NCI-H1930 (cell line): ENCODE results near the gene FBN1.

Source experiments
- DNase-seq, 2 experiments: peaks; one replicate each; lab custom pipeline; 2025; lab: John Stamatoyannopoulos, UW

The FBN1 gene

DNA sequence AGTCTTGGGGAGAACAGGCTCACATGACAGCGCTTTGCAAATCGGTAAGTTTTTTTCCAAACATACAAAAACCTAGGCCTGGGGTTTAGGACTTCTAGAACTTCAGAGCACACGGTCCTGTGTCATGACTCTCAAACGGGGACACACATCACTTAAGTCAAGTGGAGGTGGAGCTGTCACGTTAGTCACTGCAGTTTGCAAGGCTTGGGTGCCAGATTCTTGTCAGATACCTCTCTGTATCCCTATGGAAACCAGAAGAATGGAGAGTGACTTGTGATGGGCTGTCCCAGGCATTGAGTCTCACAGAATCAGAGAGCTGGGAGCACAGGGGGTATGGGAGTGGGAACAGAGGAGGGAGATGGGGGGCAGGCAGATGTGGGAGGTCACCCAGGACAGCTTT is 249.5 kb downstream of the FBN1 start:
- no peak for DNase-seq

DNA sequence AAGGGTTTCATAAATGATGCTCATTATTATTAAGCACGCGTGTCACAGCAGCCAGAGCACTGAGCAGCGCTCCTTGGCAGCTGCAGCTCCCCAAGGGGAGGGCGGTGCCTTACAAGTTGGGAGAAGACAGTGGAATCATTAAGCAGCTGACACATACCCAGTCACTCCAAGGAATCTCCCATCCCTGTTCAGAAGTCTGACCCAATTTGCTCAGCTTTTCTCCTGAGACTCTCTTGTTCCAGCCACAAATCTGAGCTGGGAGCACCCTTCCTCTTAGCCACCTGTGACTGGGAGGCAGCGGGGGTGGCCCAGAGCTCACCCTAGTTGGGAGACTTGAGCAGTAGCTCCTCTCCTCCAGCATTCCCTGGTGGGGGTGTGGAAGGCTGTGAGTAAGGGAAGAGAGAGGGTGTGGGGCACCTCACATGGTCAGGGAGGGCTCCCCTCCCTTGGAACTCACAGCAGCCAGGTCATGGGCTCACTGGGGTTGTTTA is 249.9 kb downstream of the FBN1 start:
- DNase-seq: no peak

DNA sequence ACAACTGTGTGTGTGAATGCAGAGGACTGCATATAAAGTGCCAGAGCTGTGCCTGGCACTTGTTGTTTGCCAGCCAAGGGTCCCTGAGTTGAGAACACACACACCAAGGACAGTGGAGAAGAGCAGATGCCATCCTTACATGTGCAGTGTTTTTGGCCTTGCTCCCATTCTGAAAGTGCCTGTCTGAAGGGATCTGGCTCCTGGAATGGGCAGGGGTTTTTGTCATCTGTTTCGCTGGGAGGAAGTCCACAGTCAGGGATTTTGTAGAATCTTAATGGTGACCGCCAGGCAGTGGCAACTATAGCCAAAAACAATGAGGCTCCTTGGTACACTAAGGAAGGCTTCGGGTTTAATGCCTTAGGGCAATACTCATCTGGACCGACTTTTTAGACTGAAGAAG is 250.5 kb downstream of the FBN1 start:
- no peak for DNase-seq

DNA sequence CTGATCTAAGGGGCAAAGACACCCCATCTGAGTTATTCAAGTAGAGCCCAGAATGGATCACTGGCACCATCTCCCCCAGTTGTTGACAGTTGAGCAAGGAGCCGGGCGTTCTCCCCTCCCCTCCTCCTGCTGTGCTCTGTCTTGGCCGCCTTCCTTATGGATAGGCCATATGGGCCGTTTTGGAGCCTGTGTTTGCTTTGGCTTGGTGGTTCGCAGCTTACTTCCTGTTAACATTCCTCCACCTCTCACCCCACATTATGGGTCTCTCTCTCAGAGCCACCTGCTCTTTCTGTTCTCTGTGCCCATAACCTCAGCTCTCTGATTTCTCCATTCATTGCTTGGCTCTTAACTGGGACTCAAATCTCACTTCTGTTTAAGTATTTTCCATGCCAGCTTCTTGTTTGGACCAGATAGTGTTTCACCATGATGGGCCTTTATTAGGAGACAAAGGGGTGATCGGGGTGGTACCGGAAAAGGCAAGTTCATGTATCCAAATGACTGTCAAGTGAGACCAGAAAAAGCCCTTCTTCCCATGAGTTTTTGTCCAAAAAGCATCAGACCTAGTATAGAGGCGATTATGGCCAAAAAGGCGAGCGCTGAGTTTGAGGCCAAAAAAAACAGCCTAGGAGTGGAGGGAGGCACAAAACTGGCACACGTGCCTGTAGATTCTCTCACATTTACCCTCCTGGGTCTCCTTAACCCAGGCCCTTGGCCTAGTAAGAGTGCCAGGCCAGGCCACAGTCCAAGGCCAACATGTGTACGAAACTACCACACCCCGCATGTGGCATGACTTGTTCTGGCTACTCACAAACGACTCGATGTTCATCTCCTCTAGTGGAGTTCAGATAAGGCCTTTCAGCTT is 251.6 kb downstream of the FBN1 start:
- no peak for DNase-seq

DNA sequence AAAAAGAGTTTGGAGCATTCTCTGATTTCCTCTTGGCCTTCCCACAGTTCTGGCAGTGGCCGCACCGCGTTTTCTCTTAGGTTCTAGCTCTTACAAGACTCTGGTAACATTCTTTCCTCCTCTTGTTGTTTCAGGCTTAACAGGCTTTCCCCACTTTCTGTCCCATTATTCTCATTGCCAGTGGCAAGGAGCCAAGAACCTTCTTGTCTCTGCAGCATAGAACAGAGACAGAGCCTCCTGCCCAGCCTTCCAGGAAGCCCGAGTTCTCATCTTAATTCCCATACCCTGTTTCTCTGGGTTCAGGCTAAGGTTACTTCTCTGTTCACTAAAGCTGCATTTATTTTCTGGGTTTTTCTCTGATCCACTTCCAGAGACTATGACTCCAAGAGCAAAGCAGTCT is 253.2 kb downstream of the FBN1 start:
- DNase-seq: no peak

DNA sequence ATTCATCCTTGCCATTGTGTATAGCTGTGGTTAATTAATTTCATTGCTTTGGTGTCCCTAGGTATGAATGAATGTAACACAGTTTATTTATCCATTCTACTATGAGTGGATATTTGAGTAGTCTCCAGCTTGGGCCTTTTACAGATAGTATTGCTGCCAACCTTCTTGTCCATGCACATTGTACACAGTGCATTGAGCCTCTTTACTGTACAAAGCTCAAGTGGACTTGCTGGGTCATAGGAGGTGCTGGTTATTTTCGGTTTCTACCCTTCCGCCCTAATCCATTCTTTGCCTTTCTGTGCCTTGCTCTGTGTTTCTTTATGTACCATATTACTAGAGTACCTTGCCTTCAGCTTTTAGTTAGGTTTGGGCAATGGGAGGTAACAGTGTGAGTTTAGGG is 253.6 kb downstream of the FBN1 start:
- DNase-seq: no peak

DNA sequence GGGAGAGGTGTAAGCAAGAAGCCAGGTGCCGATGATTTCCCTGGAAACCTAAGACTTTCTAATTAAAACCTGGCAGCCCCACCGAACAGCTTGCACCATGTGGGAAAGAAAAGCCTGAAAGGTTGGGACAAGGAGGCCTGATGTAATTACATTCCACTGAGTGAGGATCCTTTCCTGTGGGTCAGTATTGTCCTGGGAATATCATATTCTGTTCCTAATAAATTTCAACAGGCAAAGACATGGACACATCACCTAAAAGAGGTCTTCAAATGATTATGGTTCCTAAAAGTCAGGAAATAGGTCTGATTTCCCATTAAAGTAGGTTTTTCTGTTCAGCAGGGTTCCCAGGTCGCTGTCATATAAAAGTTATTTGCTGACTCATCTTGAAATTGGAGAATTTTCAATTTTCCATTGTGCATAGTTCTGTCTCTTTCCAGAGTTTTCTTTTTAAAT is 255.8 kb downstream of the FBN1 start:
- no peak for DNase-seq

DNA sequence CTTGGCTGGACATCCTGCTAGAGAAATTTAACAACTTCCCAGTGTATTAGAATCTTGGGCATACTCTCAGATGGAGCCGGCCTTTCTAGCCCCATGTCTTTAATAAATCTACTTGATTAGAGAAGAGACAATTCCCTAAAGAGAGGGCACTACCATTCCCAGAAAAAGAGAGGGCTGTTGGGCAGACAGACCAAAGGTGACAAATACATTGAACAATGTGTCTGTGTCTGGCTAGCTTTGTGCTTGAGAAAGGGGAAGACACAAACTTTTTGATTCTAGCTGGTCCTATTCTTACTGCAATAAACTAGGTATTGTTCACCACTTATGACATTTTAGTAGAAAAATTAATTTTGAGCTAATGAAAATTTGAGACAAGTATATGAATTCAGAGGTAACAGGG is 256.6 kb downstream of the FBN1 start:
- no peak for DNase-seq

DNA sequence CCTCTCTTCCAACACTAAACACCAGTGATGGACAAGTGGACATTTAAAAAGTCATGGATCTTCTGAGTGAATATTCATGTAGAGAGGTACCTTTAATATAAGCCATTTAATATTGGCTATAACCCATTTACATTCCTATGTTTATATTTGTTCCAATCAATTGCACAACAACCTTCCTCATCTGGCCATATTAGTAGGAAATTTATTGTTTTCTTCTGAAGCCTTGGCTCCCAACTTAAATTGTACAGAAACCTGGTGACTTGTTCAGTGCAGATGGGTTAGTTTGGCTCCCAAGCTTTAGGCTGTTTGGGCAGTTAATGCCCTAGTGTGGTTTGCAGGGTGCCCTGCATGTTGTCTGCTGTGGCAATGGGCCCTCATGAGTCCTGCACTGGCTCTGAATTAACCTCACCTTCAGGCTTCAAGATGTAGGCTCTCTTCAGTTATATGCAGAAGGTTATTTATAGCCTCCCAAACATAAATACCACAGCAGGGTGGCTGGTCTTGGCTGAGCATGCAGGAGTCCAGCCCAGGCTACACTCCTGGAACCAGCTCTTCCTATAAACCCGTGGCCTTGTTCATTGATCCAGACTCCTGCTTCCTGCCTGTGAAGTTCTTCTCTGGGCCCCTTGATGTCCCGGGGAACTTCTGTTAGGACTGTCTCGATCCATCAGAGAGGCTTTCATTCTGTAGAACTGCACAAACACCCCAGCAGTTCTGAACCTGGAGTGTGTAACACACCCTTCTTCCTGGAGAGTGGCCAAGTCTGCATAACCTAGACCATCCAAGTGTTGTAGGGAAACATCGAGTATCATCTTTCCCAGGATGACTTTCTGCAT is 257.3 kb downstream of the FBN1 start:
- DNase-seq: no peak

DNA sequence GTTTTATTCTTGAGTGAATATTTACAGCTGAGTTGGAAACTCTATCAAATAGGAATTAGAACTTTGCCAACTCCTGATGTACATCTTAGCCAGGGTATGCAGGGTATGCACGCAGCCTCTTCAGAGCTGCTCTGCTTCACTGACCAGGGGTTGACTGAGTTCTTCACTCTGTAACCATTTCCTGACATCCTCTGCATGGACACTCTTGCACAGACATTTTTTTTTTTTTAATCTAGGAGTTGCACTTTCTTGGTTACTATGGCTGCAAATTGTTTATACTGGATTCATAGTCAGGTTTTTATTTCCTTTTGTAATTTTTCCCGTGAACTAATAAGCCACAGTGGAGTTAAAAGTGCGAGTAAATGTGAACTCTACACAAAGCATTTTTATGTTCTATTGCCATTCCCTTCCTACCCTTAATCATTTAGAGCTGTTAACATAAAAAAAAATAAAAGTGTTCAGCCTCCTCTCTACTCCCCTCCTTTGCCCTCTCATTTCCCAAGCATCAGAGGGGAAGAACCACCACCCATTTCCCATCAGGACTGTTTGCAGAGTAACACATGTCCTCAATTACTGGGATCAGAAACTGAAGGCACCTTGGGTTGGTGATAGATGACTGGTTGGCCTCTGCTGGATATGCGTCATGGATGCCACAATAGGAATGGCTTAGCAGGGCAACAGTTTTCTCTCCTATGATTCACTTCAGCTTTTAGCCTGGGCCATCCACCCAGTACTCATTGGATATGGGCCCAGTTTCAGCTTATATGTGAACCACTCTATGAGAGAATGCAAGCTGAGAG is 260.3 kb downstream of the FBN1 start:
- DNase-seq: no peak

DNA sequence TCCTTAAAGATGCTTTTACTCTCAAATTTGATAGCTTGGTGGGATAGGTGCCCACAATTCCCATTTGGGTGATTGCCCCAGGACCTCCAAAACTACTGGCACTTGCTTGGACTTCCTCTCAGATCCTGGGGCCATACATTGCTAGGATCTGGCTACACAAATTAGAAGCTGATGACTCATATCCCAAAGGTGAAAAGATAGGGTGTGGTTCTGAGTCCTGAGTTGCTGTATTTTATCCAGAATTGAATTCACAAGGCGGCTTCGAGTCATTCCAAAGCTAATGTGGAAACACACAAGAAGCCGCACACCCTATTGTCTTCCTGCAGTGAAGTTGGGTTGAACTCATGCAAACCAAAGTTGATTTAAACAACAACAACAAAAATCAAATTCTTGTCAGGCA is 260.9 kb downstream of the FBN1 start:
- no peak for DNase-seq

DNA sequence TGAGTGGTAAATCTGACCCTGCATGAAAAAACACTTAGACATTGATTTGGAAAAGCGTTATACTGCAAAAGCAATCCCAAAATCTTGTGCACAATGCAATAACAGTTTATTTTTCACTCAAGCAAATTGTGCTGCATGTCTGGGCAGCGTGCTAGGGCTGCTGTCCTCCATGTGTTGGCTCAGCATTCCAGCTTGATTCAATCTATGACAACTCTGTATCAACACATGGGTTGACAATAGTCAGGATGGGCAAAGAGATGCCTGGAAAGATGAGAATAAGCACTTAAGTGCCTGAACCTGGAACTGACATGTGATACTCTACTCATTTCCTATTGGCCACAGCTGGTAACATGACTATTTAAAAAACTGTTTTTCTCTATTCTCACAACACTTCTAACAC is 262.5 kb downstream of the FBN1 start:
- no peak for DNase-seq

DNA sequence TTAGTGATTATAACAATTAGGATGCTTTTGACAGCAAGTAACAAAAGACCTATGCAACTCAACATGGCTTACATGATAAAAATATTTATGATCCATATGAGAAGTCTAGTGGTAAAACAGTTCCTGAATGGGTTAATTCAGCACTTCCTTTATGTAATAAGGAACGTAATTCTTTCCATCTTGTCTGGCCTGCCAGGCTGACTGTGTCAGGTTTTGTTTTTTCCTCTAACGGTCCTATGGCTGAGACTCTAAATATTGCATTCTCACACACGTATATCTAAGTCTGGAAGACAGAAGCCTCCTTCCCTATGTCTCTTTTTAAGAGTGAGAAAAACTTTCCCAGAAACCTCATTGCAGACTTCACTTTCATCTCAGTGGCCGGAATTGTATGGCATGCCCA is 263.6 kb downstream of the FBN1 start:
- DNase-seq: no peak

DNA sequence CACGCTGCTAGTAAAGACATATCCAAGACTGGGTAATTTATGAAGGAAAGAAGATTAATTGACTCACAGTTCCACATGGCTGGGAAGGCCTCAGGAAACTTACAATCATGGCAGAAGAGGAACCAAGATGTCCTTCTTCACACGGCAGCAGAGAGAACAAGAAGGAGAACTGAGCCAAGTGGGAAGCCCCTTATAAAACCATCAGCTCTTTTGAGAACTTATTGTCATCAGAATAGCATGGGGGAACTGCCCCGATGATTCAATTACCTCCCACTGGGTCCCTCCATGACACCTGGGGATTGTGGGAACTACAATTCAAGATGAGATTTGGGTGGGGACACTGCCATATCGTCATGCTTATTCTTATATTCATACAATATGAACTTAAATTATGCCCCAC is 265.3 kb downstream of the FBN1 start:
- DNase-seq: no peak

DNA sequence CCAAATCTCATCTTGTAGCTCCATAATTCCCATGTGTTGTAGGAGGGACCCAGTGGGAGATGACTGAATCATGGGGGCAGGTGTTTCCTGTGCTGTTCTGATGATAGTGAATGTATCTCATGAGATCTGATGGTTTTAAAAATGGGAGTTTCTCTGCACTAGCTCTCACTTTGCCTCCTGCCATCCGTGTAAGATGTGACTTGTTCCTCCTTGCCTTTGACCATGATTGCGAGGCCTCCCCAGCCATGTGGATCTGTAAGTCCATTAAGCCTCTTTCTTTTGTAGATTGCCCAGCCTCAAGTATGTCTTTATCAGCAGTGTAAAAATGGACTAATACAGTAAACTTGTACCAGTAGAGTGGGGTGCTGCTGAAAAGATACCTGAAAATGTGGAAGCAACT is 269.7 kb downstream of the FBN1 start:
- no peak for DNase-seq

DNA sequence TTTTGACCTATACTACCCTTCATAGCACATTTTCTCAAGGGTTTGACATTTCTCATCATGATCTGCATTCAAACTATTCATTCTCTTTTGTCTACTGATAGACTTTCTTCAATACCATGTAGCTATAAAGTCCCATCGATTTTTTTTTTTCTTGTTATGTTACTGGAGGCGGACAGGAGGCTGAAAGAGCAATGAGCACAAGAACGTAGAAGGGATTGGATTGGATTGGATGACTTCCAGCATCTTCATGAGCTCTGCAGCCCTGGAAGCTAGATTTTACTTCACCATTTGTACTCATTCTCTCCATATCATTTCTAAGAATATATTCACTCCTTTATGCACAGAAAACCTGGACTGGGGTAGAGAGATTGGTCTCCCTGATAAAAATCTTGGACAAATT is 271.0 kb downstream of the FBN1 start:
- DNase-seq: no peak

DNA sequence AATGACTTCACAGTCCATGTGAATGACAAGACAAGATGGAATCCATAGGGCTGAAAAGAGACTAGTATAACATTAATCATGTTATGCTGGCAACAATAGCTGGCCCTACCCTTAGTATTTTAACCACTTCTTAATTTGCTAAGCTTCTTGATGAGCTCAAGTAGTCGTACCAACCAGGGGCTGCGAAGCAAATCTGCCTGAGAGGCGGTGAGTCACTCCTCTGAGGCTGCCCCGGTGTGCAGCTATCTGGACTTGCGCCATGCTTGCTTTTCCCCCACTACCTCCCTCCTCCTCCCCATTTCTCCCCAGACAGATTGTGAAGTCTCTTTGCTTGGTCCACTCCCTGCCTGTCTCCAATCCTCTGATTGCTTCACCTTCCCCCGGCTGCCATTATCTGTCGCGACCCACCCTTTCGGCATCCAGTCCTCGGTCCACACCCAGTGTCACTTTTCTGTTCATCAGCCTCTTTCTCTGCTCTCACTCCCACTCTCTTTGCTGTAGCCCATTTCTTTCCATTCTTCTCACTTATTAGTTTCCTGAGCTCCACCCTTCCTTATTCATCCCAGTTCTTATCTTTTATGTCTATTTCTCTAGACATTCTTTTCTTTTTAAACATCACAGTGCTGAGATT is 271.6 kb downstream of the FBN1 start:
- DNase-seq: no peak

DNA sequence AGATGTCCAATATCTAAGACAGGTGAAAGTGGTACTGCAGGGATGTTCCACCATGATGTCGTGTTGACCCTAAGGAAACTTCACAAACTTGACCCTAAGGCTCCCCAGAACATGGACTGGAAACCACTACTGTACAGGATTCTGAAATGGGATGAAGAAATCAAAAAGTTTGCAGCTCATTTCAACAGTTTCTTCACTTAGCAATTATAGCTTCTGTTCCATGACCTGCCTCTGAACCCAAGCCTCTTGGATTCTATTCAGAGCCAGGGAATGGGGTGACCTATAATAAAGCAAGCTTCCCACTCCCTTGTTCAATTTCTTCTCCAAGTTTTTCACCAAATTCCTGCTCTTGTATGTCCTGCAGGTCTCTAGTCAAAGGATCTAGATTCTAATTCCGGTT is 273.5 kb downstream of the FBN1 start:
- DNase-seq: no peak

DNA sequence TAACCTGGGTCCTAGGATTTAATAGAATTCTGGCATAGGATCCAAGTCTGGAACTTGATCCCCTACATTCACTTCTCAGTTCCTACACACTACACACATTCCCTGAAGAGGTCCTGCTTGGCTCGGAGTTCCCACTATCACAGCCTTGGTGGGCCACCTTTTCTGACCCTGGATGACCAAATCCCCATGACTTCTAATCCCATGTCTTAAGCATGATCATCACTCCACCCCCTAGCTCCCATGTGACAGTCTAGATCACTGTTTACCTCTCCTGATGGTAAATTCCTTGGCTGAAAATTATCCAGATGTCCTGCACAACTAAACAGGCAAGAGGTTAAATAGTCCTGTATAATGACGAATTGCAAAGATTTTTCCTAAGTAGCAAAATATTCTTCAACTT is 274.0 kb downstream of the FBN1 start:
- DNase-seq: no peak

DNA sequence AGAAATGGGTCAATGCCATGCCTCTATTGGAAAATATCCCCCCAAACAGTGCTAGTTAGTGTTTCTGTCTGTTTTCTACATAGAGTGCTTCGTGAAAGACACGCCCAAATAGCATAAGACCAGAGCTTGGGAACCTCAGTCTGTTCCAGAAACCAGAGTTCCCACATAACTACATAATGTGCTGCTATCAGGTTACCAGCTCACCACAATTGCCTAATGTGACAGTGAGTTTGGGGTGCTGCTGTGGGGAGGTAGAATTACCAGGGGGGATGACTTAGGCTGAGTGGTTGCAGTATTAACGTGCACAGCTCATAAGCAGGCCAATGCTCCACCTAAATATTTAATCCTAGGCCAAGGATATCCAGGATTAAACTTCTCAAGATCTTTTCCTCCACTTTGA is 275.0 kb downstream of the FBN1 start:
- DNase-seq: no peak

DNA sequence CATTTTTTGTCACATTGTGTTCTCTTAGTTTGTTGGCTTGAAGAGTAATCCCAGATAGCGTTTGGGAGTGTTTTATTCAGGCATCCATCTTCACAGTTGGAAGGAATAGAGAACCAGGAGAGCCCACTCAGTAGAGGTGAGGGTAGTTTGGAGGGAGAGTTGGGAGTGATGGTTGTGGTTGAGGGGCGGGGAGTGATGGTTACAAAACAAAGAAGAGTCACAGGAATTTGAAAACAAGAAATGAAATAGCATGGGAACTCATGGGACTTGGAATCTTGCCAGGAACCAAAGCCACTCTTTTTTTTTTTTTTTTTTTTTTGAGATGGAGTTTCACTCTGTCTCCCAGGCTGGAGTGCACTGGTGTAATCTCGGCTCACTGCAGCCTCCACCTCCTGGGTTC is 278.0 kb downstream of the FBN1 start:
- DNase-seq: no peak
